ENCODE measurements around the gene SLC12A8. TPM values are rescaled to one million over a fixed set of nuclear protein-coding genes. Genes with fewer than 3 reads are reported as not detected.

The SLC12A8 gene
- total and polyA plus RNA-seq, 2 of the 13 experiments (the other 11 are each of a cell fraction or from before 2014, with no cell fraction given), result 0.44 to 0.71 TPM

GRCh38 chr3:125126323-125126722, 86.2 kb downstream of the SLC12A8 start:
- ChIA-PET CTCF (ENCODE audit: low intra/inter-chr PET ratio, low total read pairs) (no interaction called here), POLR2A (no interaction called here)
- Histone ChIP-seq H4K20me1 (ENCODE audit: insufficient read depth, low read length) (no peaks in the 10 kb centered on the region), H3K4me2 (ENCODE audit: low read depth, low read length) (no peak overlapping the region), H3K27me3 (ENCODE audit: control insufficient read depth in 1 of 2, insufficient read depth in 2 of 2, low read length in 2 of 2) (peaks cover 0 to 11% of the 10 kb centered on the region in 2 experiments; a peak in 2 of 5 replicates), H3K9ac (ENCODE audit: insufficient read depth, low read depth, low read length) (no peak overlapping the region), H3K4me1 (ENCODE audit: insufficient read depth, low read length) (peaks cover 32% of the 10 kb centered on the region), H2AFZ (ENCODE audit: low read length) (no peak overlapping the region), H3K27ac (ENCODE audit: extremely low read length, insufficient read depth, low read length) (no peak overlapping the region), H3K79me2 (ENCODE audit: insufficient read depth, low read length) (no peaks in the 10 kb centered on the region), H3K4me3 (replicated peaks in 1 of 3; ENCODE audit: insufficient read depth in 1 of 3, low read depth in 2 of 3, low read length in 3 of 3) (no peak overlapping the region), H3K36me3 (replicated peaks in 1 of 2; ENCODE audit: control insufficient read depth in 1 of 2, insufficient read depth in 2 of 2, low read length in 2 of 2) (no peaks in the 10 kb centered on the region), H3K9me3 (ENCODE audit: low read length) (no peaks in the 10 kb centered on the region)
- TF ChIP-seq, protein P1, sequence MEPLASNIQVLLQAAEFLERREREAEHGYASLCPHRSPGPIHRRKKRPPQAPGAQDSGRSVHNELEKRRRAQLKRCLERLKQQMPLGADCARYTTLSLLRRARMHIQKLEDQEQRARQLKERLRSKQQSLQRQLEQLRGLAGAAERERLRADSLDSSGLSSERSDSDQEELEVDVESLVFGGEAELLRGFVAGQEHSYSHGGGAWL (CRISPR knock-in tag; IDR thresholded peaks at IDR 0.05), result no peak
- TF ChIP-seq MATR3 (CRISPR knock-in tag; IDR thresholded peaks at IDR 0.05), result no peak
- TF ChIP-seq CHD2 (IDR thresholded peaks at IDR 0.05; ENCODE audit: low read depth, low read length), result no peak
- no peak for TF ChIP-seq CAMTA2 (CRISPR knock-in tag; IDR thresholded peaks at IDR 0.05; ENCODE audit: borderline replicate concordance)
- no peak for TF ChIP-seq ZNF598 (CRISPR knock-in tag; IDR thresholded peaks at IDR 0.05; ENCODE audit: borderline replicate concordance)
- TF ChIP-seq, protein P2, sequence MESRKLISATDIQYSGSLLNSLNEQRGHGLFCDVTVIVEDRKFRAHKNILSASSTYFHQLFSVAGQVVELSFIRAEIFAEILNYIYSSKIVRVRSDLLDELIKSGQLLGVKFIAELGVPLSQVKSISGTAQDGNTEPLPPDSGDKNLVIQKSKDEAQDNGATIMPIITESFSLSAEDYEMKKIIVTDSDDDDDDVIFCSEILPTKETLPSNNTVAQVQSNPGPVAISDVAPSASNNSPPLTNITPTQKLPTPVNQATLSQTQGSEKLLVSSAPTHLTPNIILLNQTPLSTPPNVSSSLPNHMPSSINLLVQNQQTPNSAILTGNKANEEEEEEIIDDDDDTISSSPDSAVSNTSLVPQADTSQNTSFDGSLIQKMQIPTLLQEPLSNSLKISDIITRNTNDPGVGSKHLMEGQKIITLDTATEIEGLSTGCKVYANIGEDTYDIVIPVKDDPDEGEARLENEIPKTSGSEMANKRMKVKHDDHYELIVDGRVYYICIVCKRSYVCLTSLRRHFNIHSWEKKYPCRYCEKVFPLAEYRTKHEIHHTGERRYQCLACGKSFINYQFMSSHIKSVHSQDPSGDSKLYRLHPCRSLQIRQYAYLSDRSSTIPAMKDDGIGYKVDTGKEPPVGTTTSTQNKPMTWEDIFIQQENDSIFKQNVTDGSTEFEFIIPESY (CRISPR knock-in tag; IDR thresholded peaks at IDR 0.05), result no peak
- TF ChIP-seq ESRRA (CRISPR knock-in tag; IDR thresholded peaks at IDR 0.05; ENCODE audit: low read depth), result no peak
- no peak for TF ChIP-seq ELF3 (CRISPR knock-in tag; IDR thresholded peaks at IDR 0.05)
- TF ChIP-seq IRX3 (CRISPR knock-in tag; IDR thresholded peaks at IDR 0.05; ENCODE audit: borderline replicate concordance, low read depth), result no peak
- no peak for TF ChIP-seq PRMT3 (CRISPR knock-in tag; IDR thresholded peaks at IDR 0.05; ENCODE audit: borderline replicate concordance, low read depth)
- TF ChIP-seq, protein P3, sequence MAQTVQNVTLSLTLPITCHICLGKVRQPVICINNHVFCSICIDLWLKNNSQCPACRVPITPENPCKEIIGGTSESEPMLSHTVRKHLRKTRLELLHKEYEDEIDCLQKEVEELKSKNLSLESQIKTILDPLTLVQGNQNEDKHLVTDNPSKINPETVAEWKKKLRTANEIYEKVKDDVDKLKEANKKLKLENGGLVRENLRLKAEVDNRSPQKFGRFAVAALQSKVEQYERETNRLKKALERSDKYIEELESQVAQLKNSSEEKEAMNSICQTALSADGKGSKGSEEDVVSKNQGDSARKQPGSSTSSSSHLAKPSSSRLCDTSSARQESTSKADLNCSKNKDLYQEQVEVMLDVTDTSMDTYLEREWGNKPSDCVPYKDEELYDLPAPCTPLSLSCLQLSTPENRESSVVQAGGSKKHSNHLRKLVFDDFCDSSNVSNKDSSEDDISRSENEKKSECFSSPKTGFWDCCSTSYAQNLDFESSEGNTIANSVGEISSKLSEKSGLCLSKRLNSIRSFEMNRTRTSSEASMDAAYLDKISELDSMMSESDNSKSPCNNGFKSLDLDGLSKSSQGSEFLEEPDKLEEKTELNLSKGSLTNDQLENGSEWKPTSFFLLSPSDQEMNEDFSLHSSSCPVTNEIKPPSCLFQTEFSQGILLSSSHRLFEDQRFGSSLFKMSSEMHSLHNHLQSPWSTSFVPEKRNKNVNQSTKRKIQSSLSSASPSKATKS (CRISPR knock-in tag; IDR thresholded peaks at IDR 0.05), result no peak
- TF ChIP-seq, protein P4, sequence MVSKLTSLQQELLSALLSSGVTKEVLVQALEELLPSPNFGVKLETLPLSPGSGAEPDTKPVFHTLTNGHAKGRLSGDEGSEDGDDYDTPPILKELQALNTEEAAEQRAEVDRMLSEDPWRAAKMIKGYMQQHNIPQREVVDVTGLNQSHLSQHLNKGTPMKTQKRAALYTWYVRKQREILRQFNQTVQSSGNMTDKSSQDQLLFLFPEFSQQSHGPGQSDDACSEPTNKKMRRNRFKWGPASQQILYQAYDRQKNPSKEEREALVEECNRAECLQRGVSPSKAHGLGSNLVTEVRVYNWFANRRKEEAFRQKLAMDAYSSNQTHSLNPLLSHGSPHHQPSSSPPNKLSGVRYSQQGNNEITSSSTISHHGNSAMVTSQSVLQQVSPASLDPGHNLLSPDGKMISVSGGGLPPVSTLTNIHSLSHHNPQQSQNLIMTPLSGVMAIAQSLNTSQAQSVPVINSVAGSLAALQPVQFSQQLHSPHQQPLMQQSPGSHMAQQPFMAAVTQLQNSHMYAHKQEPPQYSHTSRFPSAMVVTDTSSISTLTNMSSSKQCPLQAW (CRISPR knock-in tag; IDR thresholded peaks at IDR 0.05), result no peak
- no peak for TF ChIP-seq MZF1 (CRISPR knock-in tag; IDR thresholded peaks at IDR 0.05; ENCODE audit: borderline replicate concordance)
- TF ChIP-seq ZNF556 (CRISPR knock-in tag; IDR thresholded peaks at IDR 0.05; ENCODE audit: borderline replicate concordance), result no peak
- ATAC-seq (no peak), DNase-seq (ENCODE audit: low spot score) (no peak), FAIRE-seq (no peak)
- WGBS (ENCODE audit: low lambda C conversion rate), result 56% methylated on average over 2 of the region's 2 CpGs
- intact Hi-C loops (cut with micrococcal nuclease; ENCODE audit: unreplicated experiment) (no loop called here), in situ Hi-C loops (cut with HindIII; ENCODE audit: extremely low pct_ligation_motif_present, low pct_unique_long_range_greater_than_20kb) (no loop called here)
- BruUV-seq (replicated peaks), result no TSS peak

Measured in HepG2 (cell line).